HepG2 (cell line): Measurements from ENCODE around the gene ACOX3. TPM values are rescaled to one million over a fixed set of nuclear protein-coding genes. Genes with fewer than 3 reads are reported as not detected.

Source experiments
- ATAC-seq: fragments of 200-7000 bp; cut with Tn5 transposase; 3 replicates; pipeline ENCODE4 v1.9.1; 2020; ENCODE audit warnings: mild to moderate bottlenecking, moderate library complexity
- BruUV-seq: library from RNA; stranded (reverse); fragments of 400-500 nt; replicated peaks from 2 replicates; lab custom pipeline; 2021; lab: Mats Ljungman, UMichigan
- CTCF ChIA-PET: fragments of 300-600 bp; formaldehyde crosslinking; extraction: SDS; loops from one replicate; lab custom pipeline; 2021; ENCODE audit warnings: low total read pairs, inconsistent platforms, low intra/inter-chr PET ratio; lab: Yijun Ruan, JAX
- POLR2A ChIA-PET: fragments of 350-600 bp; sonication (Branson Sonifier 250); formaldehyde crosslinking; loops from one replicate; lab custom pipeline; 2020; ENCODE audit warnings: antibody characterized with exemption, inconsistent platforms; lab: Yijun Ruan, JAX
- DNase-seq: peaks from one replicate; pipeline ENCODE4 v3.0.0-alpha.2; 2015; ENCODE audit warnings: low spot score
- FAIRE-seq: peaks from 3 replicates; lab custom pipeline; 2011; peaks lifted over from hg19 to GRCh38; lab: Jason Lieb, UNC
- H2AFZ ChIP-seq: one replicate; pipeline ENCODE4 v1.6.1; 2011; ENCODE audit warnings: low read length, inconsistent platforms
- H3K27ac ChIP-seq: fragments of 300-600 bp; 3 replicates; pipeline ENCODE4 v1.8.0; 2011; ENCODE audit warnings: mixed run types, mild to moderate bottlenecking, mixed read lengths, low read length, inconsistent platforms; ENCODE audit not compliant: insufficient read depth; ENCODE audit errors: extremely low read length
- H3K27me3 ChIP-seq, 2 experiments: fragments of 200-600 bp in 1 of 2; 2 replicates in 1 of 2; 3 replicates in 1 of 2; pipeline versions ENCODE4 v1.6.0 to v1.8.0; 2011; ENCODE audit warnings: low read length in 2 of 2, mild to moderate bottlenecking in 2 of 2, moderate library complexity in 2 of 2, inconsistent platforms in 1 of 2; ENCODE audit not compliant: insufficient read depth in 2 of 2, control insufficient read depth in 1 of 2
- H3K36me3 ChIP-seq, 2 experiments: fragments of 200-600 bp in 1 of 2; replicated peaks in 1 of 2; 2 replicates in 1 of 2; 3 replicates in 1 of 2; pipeline versions ENCODE4 v1.5.1 to v1.8.0; 2011; ENCODE audit warnings: low read length in 2 of 2, inconsistent platforms in 1 of 2; ENCODE audit not compliant: insufficient read depth in 2 of 2, control insufficient read depth in 1 of 2
- H3K4me1 ChIP-seq: 2 replicates; pipeline ENCODE4 v1.5.1; 2012; ENCODE audit warnings: low read length, inconsistent platforms; ENCODE audit not compliant: insufficient read depth
- H3K4me2 ChIP-seq: 2 replicates; pipeline ENCODE4 v1.6.0; 2011; ENCODE audit warnings: low read depth, low read length, inconsistent platforms
- H3K4me3 ChIP-seq, 3 experiments: fragments of 200-600 bp in 1 of 3; sonication (generic), shearing (Covaris generic) in 1 of 3; replicated peaks in 1 of 3; 2 replicates each; pipeline ENCODE4 v1.5.1; 2011 to 2016; ENCODE audit warnings: low read length in 3 of 3, inconsistent platforms in 2 of 3, low read depth in 2 of 3, mild to moderate bottlenecking in 2 of 3, control low read depth in 1 of 3, mixed read lengths in 1 of 3; ENCODE audit not compliant: insufficient read depth in 1 of 3
- H3K79me2 ChIP-seq: one replicate; pipeline ENCODE4 v1.6.1; 2011; ENCODE audit warnings: low read length, inconsistent platforms; ENCODE audit not compliant: insufficient read depth
- H3K9ac ChIP-seq: 2 replicates; pipeline ENCODE4 v1.6.0; 2011; ENCODE audit warnings: mild to moderate bottlenecking, low read depth, low read length, inconsistent platforms; ENCODE audit not compliant: insufficient read depth
- H3K9me3 ChIP-seq: 2 replicates; pipeline ENCODE4 v1.5.1; 2012; ENCODE audit warnings: mild to moderate bottlenecking, low read length
- H4K20me1 ChIP-seq: 2 replicates; pipeline ENCODE4 v1.6.0; 2011; ENCODE audit warnings: inconsistent platforms, mild to moderate bottlenecking, low read length, moderate library complexity; ENCODE audit not compliant: insufficient read depth
- AHDC1 ChIP-seq: sonication (generic); formaldehyde crosslinking; IDR thresholded peaks from 2 replicates; pipeline ENCODE4 v1.5.1; 2020; ENCODE audit warnings: mild to moderate bottlenecking, missing genetic modification reagents, borderline replicate concordance
- ARID4A ChIP-seq: sonication (generic); formaldehyde crosslinking; IDR thresholded peaks from 2 replicates; pipeline ENCODE4 v1.5.0; 2020; ENCODE audit warnings: mild to moderate bottlenecking, missing genetic modification reagents, borderline replicate concordance
- BCL6 ChIP-seq: IDR thresholded peaks from 2 replicates; pipeline ENCODE4 v1.6.1; 2016; ENCODE audit warnings: missing genetic modification reagents, missing compliant biosample characterization
- HMGA1 ChIP-seq: sonication (generic); formaldehyde crosslinking; conservative IDR thresholded peaks from 2 replicates; pipeline ENCODE4 v1.4.0; 2020; ENCODE audit warnings: missing genetic modification reagents
- KDM3A ChIP-seq: IDR thresholded peaks from 2 replicates; pipeline ENCODE4 v1.6.1; 2018; ENCODE audit warnings: low read depth, missing compliant biosample characterization
- MAFG ChIP-seq: sonication (generic); formaldehyde crosslinking; IDR thresholded peaks from 2 replicates; pipeline ENCODE4 v1.5.1; 2020; ENCODE audit warnings: mild to moderate bottlenecking, missing genetic modification reagents
- RBM39 ChIP-seq: fragments of 200-400 bp; formaldehyde crosslinking; IDR thresholded peaks from one replicate; pipeline ENCODE4 v1.6.1; 2018; ENCODE audit warnings: antibody characterized with exemption, mild to moderate bottlenecking, low read depth, low read length; ENCODE audit not compliant: poor library complexity, severe bottlenecking
- U2AF2 ChIP-seq: fragments of 200-400 bp; formaldehyde crosslinking; IDR thresholded peaks from 2 replicates; pipeline ENCODE4 v1.6.1; 2017; ENCODE audit warnings: low read depth, mild to moderate bottlenecking, low read length
- ZNF180 ChIP-seq: sonication (generic); formaldehyde crosslinking; IDR thresholded peaks from 2 replicates; pipeline ENCODE4 v1.4.0; 2020; ENCODE audit warnings: low read depth, missing genetic modification reagents, borderline replicate concordance
- ZNF580 ChIP-seq: IDR thresholded peaks from 2 replicates; pipeline ENCODE4 v1.6.1; 2016; ENCODE audit warnings: low read depth, borderline replicate concordance
- ZNF800 ChIP-seq: sonication (generic); formaldehyde crosslinking; IDR thresholded peaks from 2 replicates; pipeline ENCODE4 v1.4.0; 2020; ENCODE audit warnings: missing genetic modification reagents
- WGBS: methylation state at CpG from one replicate; pipeline ENCODE4 v1.1.6; 2017; ENCODE audit warnings: low lambda C conversion rate; 5-methylcytosine and 5-hydroxymethylcytosine counted together
- in situ Hi-C: cut with HindIII; loops from 2 replicates; pipeline ENCODE4 v1.10.0; 2017; ENCODE audit warnings: low pct_unique_long_range_greater_than_20kb; ENCODE audit not compliant: extremely low pct_ligation_motif_present
- intact Hi-C: fragments of 100-400 bp; cut with micrococcal nuclease; formaldehyde crosslinking; loops from one replicate; pipeline ENCODE4 v1.10.0; 2022; ENCODE audit not compliant: unreplicated experiment
- polyA plus RNA-seq, 8 experiments: library from polyadenylated mRNA; depleted of rRNA in 3 of 8; stranded (reverse) in 7 of 8; unstranded in 1 of 8; fragments of >200 nt; fragmentation: Illumina TruSeq in 4 of 8; extraction: Trizol in 4 of 8; gene quantifications; 2 replicates each; pipeline versions ENCODE4 v1.2.1 to v1.2.3, GENCODE V29; 2011 to 2016; ENCODE audit warnings: low read depth in 4 of 8, missing spikeins in 1 of 8, mixed read lengths in 1 of 8; ENCODE audit not compliant: insufficient read depth in 1 of 8
- total RNA-seq, 5 experiments: library from RNA; depleted of rRNA; stranded (reverse); fragments of >200 nt; fragmentation: Illumina TruSeq; extraction: Trizol; gene quantifications; 2 replicates each; pipeline ENCODE4 v1.2.3, GENCODE V29; 2016; ENCODE audit warnings: low read depth in 1 of 5

ACOX3 gene
- total and polyA plus RNA-seq, 2 of the 13 experiments (the other 11 are each of a cell fraction or from before 2014, with no cell fraction given), result 4.2 to 17.8 TPM

- BruUV-seq, result no TSS peak
- no peak overlapping the region for H3K4me3 ChIP-seq
- no peak for TF ChIP-seq ARID4A
- no peak for TF ChIP-seq ZNF800 (CRISPR knock-in tag)
- TF ChIP-seq U2AF2, result no peak
- no peak for TF ChIP-seq MAFG
- TF ChIP-seq RBM39, result no peak
- TF ChIP-seq BCL6 (CRISPR knock-in tag), result no peak
- no peak for TF ChIP-seq HMGA1
- no peak for TF ChIP-seq ZNF580 (CRISPR knock-in tag)
- TF ChIP-seq AHDC1 (CRISPR knock-in tag), result no peak
- no peak for TF ChIP-seq ZNF180 (CRISPR knock-in tag)
- TF ChIP-seq KDM3A (CRISPR knock-in tag), result no peak
- no peak overlapping the region for H3K27ac ChIP-seq
- no peak for ATAC-seq
- CTCF ChIA-PET, result no interaction called here
- no peak overlapping the region for H3K9ac ChIP-seq
- no peaks in the 10 kb centered on the region for H3K9me3 ChIP-seq
- no peaks in the 10 kb centered on the region for H3K27me3 ChIP-seq
- peaks cover 0 to 5% of the 10 kb centered on the region in 2 experiments; a peak in 2 of 5 replicates for H3K36me3 ChIP-seq
- FAIRE-seq, result no peak
- H3K4me1 ChIP-seq, result no peaks in the 10 kb centered on the region
- H4K20me1 ChIP-seq, result no peaks in the 10 kb centered on the region
- in situ Hi-C loops (loop anchor here (10.0 kb wide), 1 partner anchor 66 kb away; no protein-coding TSS in a partner anchor), intact Hi-C loops (no loop called here)
- POLR2A ChIA-PET, result no interaction called here
- WGBS, result 98% methylated on average over 8 of the region's 9 CpGs
- H3K79me2 ChIP-seq, result no peaks in the 10 kb centered on the region
- DNase-seq, result no peak
- H2AFZ ChIP-seq, result no peak overlapping the region
- H3K4me2 ChIP-seq, result no peak overlapping the region
These were observed 37.8 kb upstream of the ACOX3 start for GRCh38 chr4:8478371-8478770.
